ENCODE results near the gene ELMO1. TPM values are rescaled to one million over a fixed set of nuclear protein-coding genes. Genes with fewer than 3 reads are reported as not detected.

ELMO1 gene
- total RNA-seq, 1 donor from 2014 or later: 0.69 TPM

GRCh38 chr7:37449621-37450020 lies 957 bp upstream of the ELMO1 start:
- H3K4me3 ChIP-seq (ENCODE audit: low read depth, low read length): no peak overlapping the region
- DNase-seq (ENCODE audit: low read depth): no peak
- no peak for TF ChIP-seq CTCF (conservative IDR thresholded peaks at IDR 0.05; ENCODE audit: low read depth, low read length)

GRCh38 chr7:37448011-37448635 lies 541 bp downstream of the ELMO1 start:
- peak overlapping the region; percentile 52 for H3K4me3 ChIP-seq (ENCODE audit: low read depth, low read length)
- TF ChIP-seq CTCF (conservative IDR thresholded peaks at IDR 0.05; ENCODE audit: low read depth, low read length): no peak

GRCh38 chr7:37446371-37446770 lies 2.3 kb downstream of the ELMO1 start:
- no peak for TF ChIP-seq CTCF (conservative IDR thresholded peaks at IDR 0.05; ENCODE audit: low read depth, low read length)
- H3K4me3 ChIP-seq (ENCODE audit: low read depth, low read length): no peak overlapping the region
- no peak for DNase-seq (ENCODE audit: low read depth)

More at GRCh38 chr7:37448011-37448635, 541 bp downstream of the ELMO1 start:
- DNase-seq (ENCODE audit: low read depth): no peak

- TF ChIP-seq CTCF (conservative IDR thresholded peaks at IDR 0.05; ENCODE audit: low read depth, low read length): no peak
- H3K4me3 ChIP-seq (ENCODE audit: low read depth, low read length): no peak overlapping the region
- no peak for DNase-seq (ENCODE audit: low read depth)
These were observed 2.9 kb downstream of the ELMO1 start for GRCh38 chr7:37445790-37446189.

- DNase-seq (ENCODE audit: low read depth): no peak
These were observed 3.5 kb downstream of the ELMO1 start for GRCh38 chr7:37445064-37445723.

GRCh38 chr7:37443627-37444026 lies 5.0 kb downstream of the ELMO1 start:
- no peak for TF ChIP-seq CTCF (conservative IDR thresholded peaks at IDR 0.05; ENCODE audit: low read depth, low read length)
- no peak overlapping the region for H3K4me3 ChIP-seq (ENCODE audit: low read depth, low read length)
- DNase-seq (ENCODE audit: low read depth): no peak

More at GRCh38 chr7:37445064-37445723, 3.5 kb downstream of the ELMO1 start:
- no peak overlapping the region for H3K4me3 ChIP-seq (ENCODE audit: low read depth, low read length)
- TF ChIP-seq CTCF (conservative IDR thresholded peaks at IDR 0.05; ENCODE audit: low read depth, low read length): no peak

- DNase-seq (ENCODE audit: low read depth): no peak
- H3K4me3 ChIP-seq (ENCODE audit: low read depth, low read length): no peak overlapping the region
- no peak for TF ChIP-seq CTCF (conservative IDR thresholded peaks at IDR 0.05; ENCODE audit: low read depth, low read length)
These were observed 6.4 kb downstream of the ELMO1 start for GRCh38 chr7:37442268-37442667.

Data from epithelial cell of proximal tubule (primary cell).